NCI-H526 (cell line): ENCODE measurements around the gene AMIGO1.

Experiments
- DNase-seq, 2 experiments: peaks; one replicate each; lab custom pipeline; 2025; lab: John Stamatoyannopoulos, UW

AMIGO1 gene

DNA sequence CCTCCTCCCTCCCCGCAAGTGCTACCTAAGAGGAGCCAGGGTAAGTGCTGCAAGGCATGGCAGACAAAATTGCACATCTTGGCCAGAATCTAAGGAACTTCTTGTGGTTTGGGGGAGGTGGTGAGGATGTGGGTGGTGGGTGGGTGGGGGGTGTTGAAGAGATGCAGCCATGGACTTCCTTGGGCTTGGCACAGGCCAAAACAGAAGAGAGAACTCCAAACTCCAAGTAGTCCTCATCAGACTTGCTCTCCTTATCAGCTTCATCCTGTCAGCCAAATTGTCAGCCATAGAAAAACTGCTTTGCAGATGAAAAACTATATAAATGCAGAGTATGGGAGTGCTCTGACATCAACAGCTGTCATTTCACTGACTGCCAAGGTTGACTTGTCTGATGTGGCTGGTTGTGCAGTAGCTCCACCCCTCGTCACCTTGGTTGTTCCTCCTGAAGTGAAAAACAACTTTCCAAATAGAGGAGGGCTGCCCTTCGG lies 7.1 kb downstream of the AMIGO1 start:
- no peak for DNase-seq

DNA sequence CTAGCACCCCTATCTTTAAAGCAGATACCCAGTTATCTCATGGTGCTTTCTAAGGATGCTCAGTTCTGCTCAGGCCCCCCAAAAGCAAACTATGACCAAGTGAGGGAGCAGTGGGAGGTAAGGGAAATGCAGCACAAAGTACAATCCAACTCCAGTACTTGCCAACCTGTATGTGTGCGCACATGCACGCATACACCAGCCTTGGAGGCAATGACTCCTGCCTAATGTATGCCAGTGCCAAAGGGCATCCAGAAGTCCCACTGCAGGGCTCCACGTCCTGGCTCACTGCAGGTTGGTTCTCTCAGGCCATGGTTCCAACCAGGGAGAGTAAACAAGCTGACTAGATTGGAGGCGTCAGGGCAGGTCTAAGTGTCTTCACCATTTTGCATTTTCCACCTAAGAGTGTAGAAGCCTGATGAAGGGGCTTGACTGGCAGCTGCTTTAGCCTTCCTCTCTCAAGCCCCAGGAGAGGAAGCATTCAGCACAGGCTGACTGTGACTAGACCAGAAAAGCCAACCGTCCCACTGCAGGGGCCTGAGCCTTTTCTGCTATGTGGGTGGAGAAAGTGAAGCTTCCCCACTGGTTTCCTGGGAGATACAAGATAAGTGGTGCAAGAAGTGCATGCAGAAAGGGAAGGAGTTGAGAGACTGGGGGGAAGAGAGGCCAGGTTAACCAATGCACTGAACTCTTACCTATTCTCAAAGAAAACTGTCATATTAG lies 7.7 kb downstream of the AMIGO1 start:
- DNase-seq: no peak

DNA sequence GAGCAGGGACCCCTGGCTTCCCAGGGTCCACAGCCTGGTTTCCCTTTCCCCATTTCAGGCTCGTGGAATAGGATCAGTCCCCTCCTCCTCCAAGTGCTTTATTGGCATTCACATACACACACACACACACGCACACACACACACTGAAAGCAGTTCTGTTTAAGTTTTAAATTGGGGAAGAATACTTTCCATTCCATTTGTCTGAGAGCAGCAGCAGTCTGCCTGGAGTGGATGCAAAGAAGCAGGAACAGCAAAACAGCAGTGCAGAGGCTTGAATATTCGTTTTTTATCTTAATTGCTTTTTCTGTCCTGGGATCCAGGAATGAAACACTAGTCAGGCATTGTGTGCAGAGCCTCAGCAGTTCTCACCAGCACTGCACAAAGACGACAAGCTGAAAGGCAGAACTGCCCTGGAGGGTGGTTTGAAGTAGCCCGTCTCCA lies 8.6 kb downstream of the AMIGO1 start:
- DNase-seq: no peak

DNA sequence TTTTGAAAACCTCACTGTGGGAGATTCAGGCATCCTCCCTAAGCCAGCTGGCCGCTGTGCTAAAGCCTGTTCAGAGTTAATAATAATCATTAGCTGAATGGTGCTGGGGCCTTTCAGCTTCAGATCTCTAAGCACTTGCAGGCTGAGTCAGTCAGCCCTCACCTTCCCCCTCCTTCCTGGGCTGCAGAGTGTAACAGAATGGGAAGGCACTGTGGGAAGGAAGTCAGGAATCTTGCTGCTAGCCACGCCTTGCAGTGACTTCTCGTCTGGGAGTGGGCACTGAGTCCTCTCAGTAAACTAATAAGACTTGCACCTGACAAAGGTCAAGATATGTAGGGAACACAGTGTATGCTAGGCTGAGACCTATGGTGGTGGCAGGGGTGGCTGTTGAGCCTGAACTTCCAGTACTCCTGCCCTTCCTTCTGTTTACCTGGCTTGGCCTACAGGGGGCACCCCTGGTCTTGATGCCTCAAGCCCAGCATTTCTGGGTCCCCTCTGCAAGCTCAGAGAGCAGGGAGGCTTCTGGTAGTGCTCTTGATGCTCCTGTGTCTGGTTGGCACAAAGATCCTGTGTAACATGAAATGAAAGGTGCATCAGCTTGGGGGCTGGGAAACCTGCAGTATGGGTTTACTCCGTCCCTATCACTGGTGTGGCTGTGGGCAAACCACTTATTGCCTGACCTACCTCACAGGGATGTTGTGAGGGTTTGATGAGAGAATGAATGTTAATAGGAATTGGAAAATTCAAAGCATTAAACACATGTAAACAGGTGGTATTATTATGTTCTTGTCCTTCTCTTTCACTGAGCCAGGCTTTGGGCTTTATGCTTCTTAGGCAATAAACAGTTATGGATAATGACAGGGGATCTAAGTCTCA lies 9.6 kb downstream of the AMIGO1 start:
- peak; percentile 18 to 49 for DNase-seq

DNA sequence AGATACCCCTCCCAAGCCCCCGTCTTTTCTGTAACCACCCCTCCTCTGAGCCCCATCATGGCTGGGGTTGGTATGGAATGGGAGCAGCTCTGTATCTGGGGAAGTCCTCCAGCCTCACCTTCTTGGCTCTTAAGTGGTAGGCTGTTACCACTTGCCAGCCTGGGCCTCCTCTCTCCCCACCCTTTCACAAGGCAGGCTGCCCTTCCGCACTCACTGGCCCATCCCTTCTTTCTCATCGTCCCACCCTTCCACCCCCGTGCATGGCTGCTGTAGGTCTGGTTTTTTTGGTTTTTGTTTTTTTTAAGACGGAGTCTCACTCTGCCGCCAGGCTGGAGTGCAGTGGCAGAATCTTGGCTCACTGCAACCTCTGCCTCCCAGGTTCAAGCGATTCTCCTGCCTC lies 10.4 kb downstream of the AMIGO1 start:
- DNase-seq: no peak

DNA sequence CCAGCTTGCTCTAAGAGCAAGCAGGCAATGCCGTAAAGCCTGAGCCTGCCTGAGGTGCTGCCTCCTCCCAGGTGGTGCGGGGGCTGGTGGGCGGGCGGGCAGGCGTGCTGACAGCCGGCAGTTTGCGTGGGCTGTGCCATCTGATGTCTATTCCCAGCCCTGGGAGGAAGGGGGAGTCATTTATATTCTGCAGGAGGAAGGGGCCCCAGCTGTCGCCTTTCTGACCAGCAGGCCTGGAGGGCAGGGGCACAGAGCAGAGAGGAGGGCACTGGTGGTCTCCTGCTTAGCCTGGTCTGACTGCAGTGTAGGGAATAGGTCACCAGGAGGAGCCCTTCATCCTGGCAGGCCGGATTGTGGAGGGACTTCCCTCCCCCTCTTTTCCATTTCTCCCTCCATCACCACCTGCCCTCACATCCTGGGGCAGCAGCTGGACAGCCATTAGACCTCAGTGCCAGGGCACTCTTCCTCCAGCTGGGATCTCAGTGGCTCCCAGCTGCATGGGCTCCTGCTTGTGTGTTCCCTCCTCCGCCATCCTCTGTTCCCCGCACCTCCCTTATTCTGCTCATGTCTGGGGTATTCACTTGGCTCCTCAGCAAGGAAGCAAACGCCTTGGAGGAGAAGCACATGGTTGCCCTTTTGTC lies 11.2 kb downstream of the AMIGO1 start:
- peak; percentile 36 to 60 for DNase-seq

DNA sequence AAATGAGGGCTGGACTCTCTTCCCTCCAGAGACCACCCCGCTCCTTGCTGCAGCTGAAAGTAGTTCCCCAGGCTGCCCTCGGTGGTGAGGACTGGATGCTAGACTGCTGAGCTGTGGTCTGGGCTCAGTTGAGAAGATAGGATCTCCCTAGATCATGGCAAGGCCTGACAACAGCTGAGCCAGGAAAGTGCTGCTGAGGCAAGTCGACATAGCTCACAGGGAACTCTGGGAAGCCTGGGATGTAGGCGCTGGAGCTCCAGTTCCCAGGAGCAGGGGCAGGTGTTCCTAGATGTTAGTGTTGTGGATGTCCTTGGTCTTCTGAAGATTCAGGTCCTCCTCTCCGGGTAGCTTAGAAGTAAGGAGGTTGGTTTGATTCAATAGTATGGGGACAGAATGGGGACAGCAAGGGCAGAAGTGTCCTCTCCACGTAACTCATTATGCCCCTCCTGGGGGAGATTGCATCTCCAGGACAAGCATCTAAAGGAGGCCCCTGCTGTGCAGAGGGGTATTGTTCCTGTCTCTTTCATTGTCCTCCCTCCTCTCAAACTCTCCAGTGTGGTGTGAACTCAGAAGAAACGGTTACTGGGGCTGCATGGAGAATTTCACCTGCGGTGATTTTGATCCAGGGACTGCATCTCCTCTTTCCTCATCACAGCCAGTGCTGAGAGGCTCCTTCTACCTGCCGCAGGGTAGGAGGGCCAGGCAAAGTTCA lies 11.9 kb downstream of the AMIGO1 start:
- no peak for DNase-seq

DNA sequence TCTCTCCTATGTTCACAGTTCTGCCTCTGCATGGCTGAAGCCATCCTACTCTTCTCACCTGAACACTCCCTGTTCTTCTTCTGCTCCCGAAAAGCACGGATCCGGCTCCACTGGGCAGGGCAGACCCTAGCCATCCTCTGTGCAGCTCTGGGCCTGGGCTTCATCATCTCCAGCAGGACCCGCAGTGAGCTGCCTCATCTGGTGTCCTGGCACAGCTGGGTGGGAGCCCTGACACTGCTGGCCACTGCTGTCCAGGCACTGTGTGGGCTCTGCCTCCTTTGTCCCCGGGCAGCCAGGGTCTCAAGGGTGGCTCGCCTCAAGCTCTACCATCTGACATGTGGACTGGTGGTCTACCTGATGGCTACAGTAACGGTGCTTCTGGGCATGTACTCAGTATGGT lies 13.8 kb downstream of the AMIGO1 start:
- no peak for DNase-seq

DNA sequence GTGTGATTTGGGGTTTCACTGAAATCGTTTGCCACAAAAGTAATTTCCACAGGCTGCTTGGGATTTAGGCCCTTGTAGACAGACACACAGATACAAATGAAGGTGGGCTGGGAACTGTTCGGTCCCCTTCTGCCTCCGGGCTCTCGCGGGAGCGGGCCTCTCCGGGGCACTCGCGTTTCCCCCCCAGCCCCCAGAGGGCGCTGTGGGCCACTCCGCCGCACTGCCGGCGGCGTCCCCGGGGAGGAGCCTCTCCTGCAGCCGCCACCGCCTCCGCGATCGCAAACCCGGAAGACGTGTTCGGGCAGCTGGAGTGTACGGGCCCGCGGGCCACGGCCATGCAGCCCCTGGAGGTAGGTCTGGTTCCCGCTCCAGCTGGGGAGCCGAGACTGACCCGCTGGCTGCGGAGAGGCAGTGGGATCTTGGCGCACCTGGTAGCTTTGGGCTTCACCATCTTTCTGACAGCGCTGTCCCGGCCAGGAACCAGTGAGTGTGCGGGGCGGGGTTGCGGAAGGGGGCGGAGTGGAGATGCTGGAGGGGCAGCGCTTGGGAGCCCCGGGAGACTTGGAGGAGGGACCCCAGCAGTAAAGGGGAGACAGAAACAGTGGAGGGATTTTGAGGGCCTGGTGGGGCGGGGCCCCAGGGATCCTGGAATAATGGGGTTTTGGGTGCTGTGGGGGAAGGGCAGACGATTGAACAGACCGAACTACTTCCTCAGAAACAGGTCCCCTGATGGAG lies 15.6 kb downstream of the AMIGO1 start, which contains the start of gene CYB561D1:
Gene CYB561D1, plus strand, starts transcription at position 290 of the 735 bp plus-strand sequence. Its CDS starts 46 bp downstream, at position 336.
- DNase-seq: peak; percentile 73 to 95

DNA sequence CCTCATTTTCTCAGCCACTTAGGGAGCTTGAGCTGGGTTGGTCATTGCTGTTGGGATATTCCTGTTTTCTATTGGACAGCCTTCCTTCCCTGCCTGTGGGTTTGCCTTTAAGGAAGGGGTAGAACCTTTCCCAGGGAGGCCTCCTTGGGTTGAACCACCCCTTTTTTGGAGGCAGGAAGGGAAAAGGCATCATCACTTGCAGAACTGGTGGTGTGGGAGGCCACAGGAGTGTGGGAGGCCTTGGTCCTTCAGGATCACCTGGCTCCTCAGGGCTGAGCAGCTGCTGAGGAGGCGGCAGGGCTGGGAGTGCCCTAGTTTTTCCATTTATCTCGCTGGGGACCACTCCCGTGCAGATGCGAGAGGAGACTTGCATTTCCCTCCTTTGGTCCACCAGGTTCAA lies 16.3 kb downstream of the AMIGO1 start:
- DNase-seq: no peak

DNA sequence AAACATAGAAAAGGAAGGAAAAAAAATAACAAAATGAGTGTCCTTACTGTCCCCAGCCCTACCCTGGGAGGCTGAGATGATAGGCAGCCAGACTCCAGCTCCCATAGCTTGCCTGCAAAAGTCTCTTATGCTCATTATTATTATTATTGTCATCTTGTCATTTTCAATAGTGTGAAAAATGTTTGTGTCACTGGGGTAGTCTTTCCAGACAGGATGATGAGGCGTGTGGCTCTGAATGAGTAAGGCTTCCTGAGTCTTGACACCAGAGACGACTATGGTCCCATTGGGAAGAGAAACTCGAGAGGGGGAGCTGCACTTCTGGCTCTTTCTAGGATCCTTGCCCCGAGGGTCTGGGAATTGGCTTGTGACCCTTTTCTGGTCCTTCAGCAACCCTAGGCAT lies 16.7 kb downstream of the AMIGO1 start:
- no peak for DNase-seq

DNA sequence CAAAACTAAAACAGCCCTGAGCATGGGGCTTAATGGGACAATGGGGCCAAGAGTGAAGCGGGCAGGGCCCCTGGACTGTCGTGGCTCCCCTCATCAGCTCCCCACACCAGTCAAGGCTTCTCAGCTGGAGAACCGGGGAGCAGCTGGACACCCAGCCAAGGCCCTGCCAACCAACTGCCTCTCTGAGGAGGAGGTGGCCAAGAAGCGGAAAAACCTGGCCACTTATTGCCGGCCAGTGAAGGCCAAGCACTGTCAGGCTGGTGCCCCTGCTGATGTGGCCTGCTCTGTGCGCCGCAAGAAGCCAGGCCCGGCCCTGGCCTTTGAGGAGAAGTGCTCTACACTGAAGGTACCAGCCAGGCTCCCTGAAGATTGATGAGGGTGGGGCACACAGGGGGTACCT lies 18.2 kb downstream of the AMIGO1 start:
- DNase-seq: no peak

DNA sequence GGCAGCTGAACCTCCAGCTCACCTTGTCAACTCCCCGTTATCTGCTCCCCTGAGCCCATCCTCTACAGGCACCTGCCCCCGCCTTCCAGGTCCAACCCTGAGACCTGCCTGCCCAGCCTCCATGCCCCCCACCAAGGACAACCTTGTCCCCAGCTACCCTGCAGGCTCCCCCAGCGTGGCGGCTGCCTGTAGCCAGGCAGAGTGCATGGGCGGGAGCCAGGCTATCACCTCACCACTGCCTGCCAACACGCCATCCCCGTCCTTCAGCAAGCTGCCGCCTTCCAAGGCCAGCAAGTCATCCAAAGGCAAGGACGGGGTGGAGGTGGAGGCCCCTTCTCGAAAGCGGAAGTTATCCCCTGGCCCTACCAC lies 18.6 kb downstream of the AMIGO1 start:
- DNase-seq: no peak

DNA sequence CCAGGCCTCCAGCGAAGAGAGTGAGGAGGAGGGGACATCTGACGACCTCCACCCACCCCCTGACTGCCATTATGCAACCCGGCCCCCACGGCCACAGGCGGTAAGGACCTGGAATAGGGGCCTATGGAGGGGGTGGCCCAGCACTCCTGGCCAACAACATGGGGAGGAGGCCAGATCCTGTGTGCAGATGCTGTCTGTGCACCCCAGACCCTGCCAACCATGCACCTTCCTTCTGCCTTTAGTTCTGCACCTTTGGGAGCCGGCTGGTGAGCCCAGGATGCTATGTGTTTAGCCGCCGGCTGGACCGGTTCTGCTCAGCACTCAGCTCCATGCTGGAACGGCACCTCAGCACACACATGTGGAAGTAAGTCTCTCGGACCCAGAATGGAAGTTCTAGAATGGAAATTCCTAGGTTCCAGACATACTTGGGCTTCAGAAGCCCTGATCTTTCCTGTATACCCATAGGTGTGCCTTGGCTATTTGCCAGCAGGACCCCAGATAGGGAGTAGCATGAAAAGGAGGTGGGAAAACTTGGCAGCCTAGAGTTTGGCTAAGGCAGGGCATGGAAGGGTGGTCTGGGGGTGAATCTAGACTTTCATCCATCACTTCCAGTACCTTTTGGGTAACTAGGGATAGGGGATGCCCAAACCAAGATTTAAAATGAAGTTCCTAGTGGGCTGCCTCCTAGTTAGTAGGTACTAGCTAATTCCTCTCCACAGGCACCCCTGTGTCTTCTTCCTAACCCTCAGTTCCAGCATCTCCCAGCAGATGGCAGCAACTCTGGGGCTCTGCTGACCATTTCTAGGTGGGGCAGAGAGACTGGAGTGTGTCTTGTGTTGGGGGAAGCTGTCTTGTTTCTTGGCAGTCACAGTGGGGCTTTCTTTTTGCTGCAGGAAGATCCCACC lies 19.2 kb downstream of the AMIGO1 start:
- peak; percentile 46 to 71 for DNase-seq

DNA sequence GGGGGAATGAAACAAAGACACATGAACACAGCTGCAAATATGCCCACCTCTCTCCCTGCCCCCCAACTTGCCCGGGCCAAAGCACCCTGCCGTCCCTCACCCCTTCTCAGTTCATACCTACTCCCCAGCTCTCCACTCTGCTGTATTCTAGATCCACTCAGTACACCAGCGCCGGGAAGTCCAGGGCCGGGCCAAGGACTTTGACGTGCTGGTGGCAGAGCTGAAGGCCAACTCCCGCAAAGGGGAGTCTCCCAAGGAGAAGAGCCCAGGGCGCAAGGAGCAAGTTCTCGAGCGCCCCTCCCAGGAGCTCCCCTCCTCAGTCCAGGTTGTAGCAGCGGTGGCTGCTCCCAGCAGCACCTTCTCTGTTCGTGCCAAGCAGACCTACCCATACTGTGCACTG lies 20.8 kb downstream of the AMIGO1 start:
- DNase-seq: no peak

DNA sequence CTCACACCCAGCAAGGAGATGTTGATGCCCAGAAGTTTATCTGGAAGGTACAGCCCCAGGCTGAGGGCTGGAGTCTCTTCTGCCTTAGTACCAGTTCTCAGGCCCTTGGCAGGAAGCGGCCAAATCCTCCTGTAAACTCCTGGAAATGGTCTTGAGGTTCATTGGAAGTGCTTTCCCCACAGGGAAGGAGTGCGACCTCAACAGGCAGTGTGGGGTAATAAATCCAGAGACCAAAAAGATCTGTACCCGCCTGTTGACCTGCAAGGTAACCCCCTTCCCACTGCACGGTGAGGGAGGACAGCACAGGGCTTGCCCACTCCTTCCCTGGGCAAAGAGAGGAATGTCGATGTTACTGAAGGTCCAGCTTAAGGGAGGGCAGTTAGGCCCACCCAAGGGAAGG lies 21.3 kb downstream of the AMIGO1 start:
- no peak for DNase-seq

DNA sequence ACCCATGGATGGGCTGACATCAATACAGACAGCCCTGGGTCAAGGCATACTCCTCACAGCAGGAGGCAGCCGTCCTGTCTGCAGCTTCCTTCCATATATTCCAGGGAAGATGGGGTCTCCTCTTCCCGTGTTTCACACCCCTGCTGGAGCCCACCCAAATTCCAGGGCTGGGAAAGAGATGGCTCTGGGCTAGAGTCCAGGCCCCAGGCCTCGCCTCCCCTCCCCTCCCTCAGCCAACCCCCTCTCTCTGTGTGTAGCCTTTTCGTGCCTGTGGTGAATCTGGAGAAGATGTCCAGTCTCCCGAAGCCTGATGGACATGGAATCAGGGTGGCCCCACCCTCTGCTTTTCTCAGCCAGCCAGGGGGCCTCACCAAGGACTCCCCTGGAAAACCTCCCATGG lies 22.3 kb downstream of the AMIGO1 start:
- no peak for DNase-seq

DNA sequence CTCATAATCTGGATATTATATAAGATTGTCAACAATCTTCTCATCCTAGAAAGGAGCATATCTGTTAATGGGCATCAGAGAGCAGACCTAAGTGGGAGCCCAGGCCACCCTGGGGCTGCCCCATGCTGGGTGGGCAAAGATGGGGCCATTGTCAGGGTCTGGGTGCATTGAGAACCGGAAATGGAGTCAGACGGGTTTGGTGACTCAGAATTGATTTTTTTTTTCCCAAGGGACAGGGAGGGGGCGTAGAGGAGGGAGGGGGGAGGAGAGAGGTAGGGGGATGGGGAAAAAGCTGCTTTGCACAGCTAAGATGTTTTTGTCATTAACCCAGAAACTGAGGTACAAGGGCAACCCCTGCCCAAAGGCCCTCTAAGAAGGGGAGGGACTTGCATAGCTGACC lies 24.5 kb downstream of the AMIGO1 start:
- no peak for DNase-seq

DNA sequence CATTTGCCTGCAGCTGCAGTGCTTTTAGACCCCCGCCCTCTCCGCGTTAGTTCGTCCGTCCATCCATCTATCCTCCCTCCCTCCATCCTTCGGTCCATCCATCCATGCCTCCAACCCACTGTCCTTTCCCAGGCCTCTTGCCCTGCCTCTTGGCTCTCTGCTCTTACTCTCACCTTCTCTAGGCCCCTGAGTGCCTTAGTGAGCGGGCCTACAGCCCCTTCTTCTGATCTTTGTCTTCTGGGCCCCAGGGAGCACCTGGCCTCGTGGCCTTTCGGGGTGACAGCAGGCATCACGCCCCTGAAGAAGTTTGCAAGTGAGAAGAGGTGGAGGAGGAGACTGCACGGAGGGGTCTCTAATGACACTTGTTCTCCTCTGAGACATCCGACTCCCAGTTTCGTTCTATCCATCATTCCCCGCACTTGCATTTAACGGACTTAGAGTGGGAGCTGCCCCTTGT lies 25.0 kb downstream of the AMIGO1 start:
- DNase-seq: peak in 1 of 2 experiments; percentile 75
